Activated T-cell treated with anti-CD3 and anti-CD28 coated beads for 24 hours (primary cell): ENCODE data around the gene ROR1.

ENCODE experiments used
- DNase-seq: peaks from one replicate; pipeline ENCODE4 v3.0.0-alpha.2; 2020; ENCODE audit warnings: low read depth

ROR1 gene

GRCh38 chr1:63937461-63938022, 163.7 kb downstream of the ROR1 start:
- no peak for DNase-seq

GRCh38 chr1:63940440-63940839, 166.6 kb downstream of the ROR1 start:
- DNase-seq = no peak

- no peak for DNase-seq
Observed at GRCh38 chr1:63943393-63943792, 169.6 kb downstream of the ROR1 start.

GRCh38 chr1:63945943-63946342, 172.1 kb downstream of the ROR1 start:
- DNase-seq = no peak

- DNase-seq = no peak
Observed at GRCh38 chr1:63946866-63947491, 173.2 kb downstream of the ROR1 start.

DNA sequence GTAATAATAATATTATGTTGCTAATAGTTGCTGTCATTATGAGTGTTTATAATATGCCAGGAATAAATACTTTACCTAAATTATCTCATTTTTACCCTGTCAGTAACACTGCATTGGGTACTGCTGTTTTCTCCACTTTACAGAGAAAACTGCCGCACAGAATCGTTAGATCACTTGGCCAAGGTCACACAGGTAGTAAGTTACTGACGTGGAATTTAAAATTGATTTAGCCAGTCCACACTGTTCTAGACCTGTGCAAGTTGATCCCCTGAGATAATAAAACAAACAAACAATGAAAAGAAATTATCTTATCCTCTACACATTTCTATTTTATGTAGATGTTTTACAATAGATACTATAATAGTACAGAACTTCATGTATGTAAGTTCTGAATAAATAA, 174.1 kb downstream of the ROR1 start:
- no peak for DNase-seq

DNA sequence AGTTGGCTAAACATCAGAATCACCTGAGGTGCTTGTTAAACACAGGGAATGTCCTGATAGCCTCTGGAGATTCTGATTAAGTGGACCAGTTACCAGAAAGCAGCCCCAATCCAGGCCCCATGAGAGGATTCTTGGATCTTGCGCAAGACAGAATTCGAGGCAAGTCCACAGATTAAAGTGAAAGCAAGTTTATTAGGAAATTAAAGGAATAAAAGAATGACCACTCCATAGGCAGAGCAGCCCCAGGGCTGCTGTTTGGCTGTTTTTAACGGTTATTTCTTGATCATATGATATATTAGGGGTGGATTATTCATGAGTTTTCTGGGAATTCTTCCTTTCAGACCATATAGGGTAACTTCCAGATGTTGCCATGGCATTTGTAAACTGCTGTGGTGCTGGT, 176.2 kb downstream of the ROR1 start:
- DNase-seq = no peak

GRCh38 chr1:63951059-63951946, 177.5 kb downstream of the ROR1 start:
- no peak for DNase-seq

- no peak for DNase-seq
Observed at GRCh38 chr1:63954187-63954586, 180.4 kb downstream of the ROR1 start.

DNA sequence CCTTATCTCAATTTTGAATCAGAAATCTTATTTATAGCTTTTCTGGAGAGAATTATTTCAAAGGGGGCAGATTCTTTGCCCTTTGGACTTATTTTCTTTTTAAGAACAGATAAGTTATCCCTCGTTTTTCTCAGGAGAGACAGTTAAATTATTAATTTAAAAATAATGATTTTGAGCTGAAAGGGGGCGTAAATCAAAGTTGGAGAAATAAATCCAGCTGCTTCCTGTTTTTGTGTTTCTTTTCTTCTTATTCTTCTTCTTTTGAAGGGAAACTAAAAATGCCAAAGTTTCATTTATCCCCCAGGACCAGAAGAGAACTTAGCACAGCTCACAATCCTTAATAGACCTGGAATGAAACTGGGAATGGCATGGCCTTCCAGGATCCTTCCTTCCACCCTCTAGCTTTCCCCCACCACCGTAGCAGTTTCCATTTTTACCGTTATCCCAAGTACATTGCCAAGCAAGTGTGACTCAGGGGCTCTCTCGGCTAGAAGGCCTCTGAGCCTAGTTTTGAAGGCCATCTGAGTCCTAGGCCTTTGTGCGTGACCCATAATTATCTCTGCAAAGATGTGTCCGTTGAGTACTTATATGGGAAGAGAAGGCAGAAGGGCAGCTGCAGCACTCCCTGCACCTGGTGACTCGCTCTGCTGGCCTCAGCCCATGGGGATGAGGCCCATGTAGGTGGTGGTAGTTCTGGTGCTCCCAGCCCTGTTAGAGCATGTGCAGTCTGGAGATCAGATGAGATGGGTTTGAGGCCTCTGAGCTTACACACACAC, 181.7 kb downstream of the ROR1 start:
- no peak for DNase-seq

DNA sequence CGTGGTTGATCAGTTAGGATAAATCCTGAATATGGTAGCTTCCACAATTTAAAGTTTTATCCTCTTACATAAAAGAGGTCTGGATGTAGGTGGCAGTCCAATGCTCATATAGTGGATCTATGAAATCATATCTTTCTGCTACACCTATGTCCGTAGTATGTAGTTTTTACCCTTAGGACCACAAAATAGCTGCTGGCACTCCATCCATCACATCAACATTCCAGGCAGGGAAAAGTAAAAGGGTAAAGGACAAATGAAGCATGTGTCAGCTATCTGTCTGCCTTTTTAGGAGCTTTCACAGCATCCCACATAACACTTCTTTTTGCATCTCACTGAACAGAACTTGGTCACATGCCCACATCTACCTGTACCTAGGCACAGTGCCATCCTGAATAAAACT, 184.7 kb downstream of the ROR1 start:
- DNase-seq = no peak

- DNase-seq = no peak
Observed at GRCh38 chr1:63960326-63960725, 186.5 kb downstream of the ROR1 start.

GRCh38 chr1:63966016-63966415, 192.2 kb downstream of the ROR1 start:
- DNase-seq = no peak

DNA sequence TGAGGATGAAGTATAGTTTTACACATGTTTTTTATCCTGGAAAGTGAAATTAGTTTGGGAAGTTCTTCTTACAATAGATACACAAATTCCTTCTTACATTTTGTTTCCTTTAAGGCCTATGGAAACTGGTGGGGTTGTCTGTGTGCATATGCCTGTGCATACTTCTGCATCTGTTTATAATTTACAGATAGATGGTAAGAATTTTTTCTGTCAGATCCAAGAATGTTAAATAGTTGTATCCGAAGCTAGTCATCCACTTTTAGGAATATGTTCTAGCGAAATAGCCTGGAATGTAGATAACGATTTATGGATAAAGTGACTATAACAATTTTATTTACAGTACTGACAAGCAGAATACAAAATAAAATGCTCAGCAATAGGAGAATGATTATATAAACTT, 194.1 kb downstream of the ROR1 start:
- DNase-seq = no peak

DNA sequence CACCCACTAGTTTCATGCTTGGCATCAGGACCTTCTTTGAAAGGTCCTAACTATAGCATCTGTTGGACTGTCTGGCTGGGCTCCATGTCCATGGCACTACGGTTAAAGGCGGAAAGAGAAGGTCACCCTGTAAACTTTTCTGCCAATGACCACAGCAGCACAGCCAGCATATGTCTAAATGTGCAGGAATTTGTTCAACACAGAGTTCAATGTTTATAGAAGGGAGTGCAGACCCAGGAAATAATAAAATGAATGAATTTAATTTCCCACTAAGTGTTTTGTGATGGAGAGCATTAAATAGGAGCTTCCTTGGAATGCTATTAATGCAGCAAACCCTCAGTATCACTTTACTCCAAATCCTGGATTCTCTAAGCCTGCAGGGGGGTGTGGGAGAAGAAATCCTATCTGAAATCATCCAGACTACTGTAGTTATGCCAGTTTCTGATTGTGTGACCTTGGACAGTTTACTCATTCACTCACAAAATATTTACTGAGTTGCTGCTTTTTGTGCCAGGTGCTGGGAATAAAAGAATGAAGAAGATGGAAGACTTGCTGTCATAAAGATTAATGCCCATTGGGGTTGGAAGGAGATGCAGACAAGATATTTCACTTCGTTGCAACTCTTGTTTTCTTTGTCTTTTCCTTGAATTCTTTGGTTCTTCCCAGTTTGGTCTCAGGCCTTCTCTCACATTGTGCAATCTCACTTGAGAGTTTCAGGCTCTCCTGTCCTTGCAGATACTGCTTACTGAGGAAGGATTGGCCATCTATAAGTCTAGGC, 195.0 kb downstream of the ROR1 start:
- no peak for DNase-seq

- no peak for DNase-seq
Observed at GRCh38 chr1:63969441-63969901, 195.7 kb downstream of the ROR1 start.

- DNase-seq = no peak
Observed at GRCh38 chr1:63971557-63971956, 197.7 kb downstream of the ROR1 start.

DNA sequence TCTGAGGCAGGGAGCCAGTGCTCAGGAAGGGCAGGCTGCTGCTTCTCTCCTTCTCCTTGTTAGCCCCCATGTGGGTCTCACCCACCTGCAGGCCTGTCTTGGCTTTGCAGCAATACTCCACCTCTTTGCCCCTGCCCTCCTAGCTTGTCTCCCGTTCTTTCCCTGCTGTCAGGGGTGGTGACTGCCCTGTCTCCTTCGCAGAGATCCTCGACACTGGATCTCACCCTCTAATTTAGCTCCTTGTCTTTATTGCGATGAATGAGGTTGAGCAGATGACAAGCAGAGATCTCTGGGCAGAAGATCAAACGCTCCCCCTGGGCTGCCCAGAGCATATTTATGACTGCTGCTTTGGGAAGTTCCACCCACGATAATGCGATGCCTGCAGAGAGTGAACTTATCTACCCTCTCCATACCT, 199.2 kb downstream of the ROR1 start:
- no peak for DNase-seq

GRCh38 chr1:63974966-63975365, 201.1 kb downstream of the ROR1 start:
- DNase-seq = no peak

- no peak for DNase-seq
Observed at GRCh38 chr1:63975481-63975880, 201.7 kb downstream of the ROR1 start.

GRCh38 chr1:63976006-63976405, 202.2 kb downstream of the ROR1 start:
- no peak for DNase-seq

- DNase-seq = no peak
Observed at GRCh38 chr1:63977466-63977865, 203.6 kb downstream of the ROR1 start.
